ENCODE results near the gene FBXW8. TPM values are rescaled to one million over a fixed set of nuclear protein-coding genes. Genes with fewer than 3 reads are reported as not detected.

Gene FBXW8
- total RNA-seq, 2 experiments from 2014 or later = 6.6 to 7.3 TPM

- intact Hi-C loops (cut with DNase I, micrococcal nuclease) = no loop called here
- POLR2A ChIA-PET = no interaction called here
These were observed 135.7 kb downstream of the FBXW8 start for GRCh38 chr12:117046425-117046824.

GRCh38 chr12:117046861-117047530 is 136.2 kb downstream of the FBXW8 start:
- Histone ChIP-seq H3K27ac (ENCODE audit: low read depth in 1 of 2, low read length in 2 of 2) (no peak overlapping the region), H3K4me3 (ENCODE audit: low read length) (no peak overlapping the region), H3K36me3 (ENCODE audit: insufficient read depth, low read length) (no peaks in the 10 kb centered on the region), H3K9me3 (ENCODE audit: control insufficient read depth in 1 of 2, insufficient read depth in 1 of 2, low read length in 2 of 2) (peaks cover 0 to 4% of the 10 kb centered on the region in 2 experiments), H3K4me1 (ENCODE audit: insufficient read depth, low read length) (no peaks in the 10 kb centered on the region), H3K27me3 (ENCODE audit: control insufficient read depth in 1 of 2, insufficient read depth in 2 of 2, low read length in 2 of 2) (no peaks in the 10 kb centered on the region)
- ChIA-PET POLR2A (no interaction called here), CTCF (no interaction called here)
- no peak for ATAC-seq (ENCODE audit: poor library complexity)
- Mint-ChIP-seq H3K27me3 (no peaks in the 10 kb centered on the region), H3K9me3 (no peaks in the 10 kb centered on the region), H3K27ac (no peak overlapping the region), H3K36me3 (ENCODE audit: low read depth) (no peaks in the 10 kb centered on the region), H3K4me3 (no peak overlapping the region), H3K4me1 (ENCODE audit: low read depth) (no peaks in the 10 kb centered on the region)
- intact Hi-C loops (cut with DNase I, micrococcal nuclease) = no loop called here
- no peak for DNase-seq
- no peak for TF ChIP-seq CTCF (IDR thresholded peaks at IDR 0.05)

More at GRCh38 chr12:117046425-117046824, 135.7 kb downstream of the FBXW8 start:
- no peak for TF ChIP-seq CTCF (IDR thresholded peaks at IDR 0.05)
- Histone ChIP-seq H3K9me3 (ENCODE audit: control insufficient read depth in 1 of 2, insufficient read depth in 1 of 2, low read length in 2 of 2) (peaks cover 0 to 4% of the 10 kb centered on the region in 2 experiments), H3K27ac (ENCODE audit: low read depth in 1 of 2, low read length in 2 of 2) (no peak overlapping the region), H3K36me3 (ENCODE audit: insufficient read depth, low read length) (no peaks in the 10 kb centered on the region), H3K4me3 (ENCODE audit: low read length) (no peak overlapping the region), H3K27me3 (ENCODE audit: control insufficient read depth in 1 of 2, insufficient read depth in 2 of 2, low read length in 2 of 2) (no peaks in the 10 kb centered on the region), H3K4me1 (ENCODE audit: insufficient read depth, low read length) (no peaks in the 10 kb centered on the region)
- DNase-seq = no peak
- Mint-ChIP-seq H3K9me3 (no peaks in the 10 kb centered on the region), H3K27me3 (no peaks in the 10 kb centered on the region), H3K36me3 (ENCODE audit: low read depth) (no peaks in the 10 kb centered on the region), H3K4me1 (ENCODE audit: low read depth) (no peaks in the 10 kb centered on the region), H3K4me3 (no peak overlapping the region), H3K27ac (no peak overlapping the region)
- CTCF ChIA-PET = no interaction called here
- ATAC-seq (ENCODE audit: poor library complexity) = no peak

GRCh38 chr12:117047810-117048584 is 137.2 kb downstream of the FBXW8 start:
- peaks cover 0 to 4% of the 10 kb centered on the region in 2 experiments for H3K9me3 ChIP-seq (ENCODE audit: control insufficient read depth in 1 of 2, insufficient read depth in 1 of 2, low read length in 2 of 2)
- Mint-ChIP-seq H3K27ac (no peak overlapping the region), H3K27me3 (no peaks in the 10 kb centered on the region), H3K4me3 (no peak overlapping the region), H3K9me3 (no peaks in the 10 kb centered on the region), H3K36me3 (ENCODE audit: low read depth) (no peaks in the 10 kb centered on the region), H3K4me1 (ENCODE audit: low read depth) (no peaks in the 10 kb centered on the region)
- POLR2A ChIA-PET = no interaction called here
- TF ChIP-seq CTCF (IDR thresholded peaks at IDR 0.05) = no peak
- H3K27ac ChIP-seq (ENCODE audit: low read depth in 1 of 2, low read length in 2 of 2) = no peak overlapping the region
- CTCF ChIA-PET = no interaction called here
- H3K4me3 ChIP-seq (ENCODE audit: low read length) = no peak overlapping the region
- H3K36me3 ChIP-seq (ENCODE audit: insufficient read depth, low read length) = no peaks in the 10 kb centered on the region
- H3K27me3 ChIP-seq (ENCODE audit: control insufficient read depth in 1 of 2, insufficient read depth in 2 of 2, low read length in 2 of 2) = no peaks in the 10 kb centered on the region
- ATAC-seq (ENCODE audit: poor library complexity) (no peak), DNase-seq (no peak)
- no peaks in the 10 kb centered on the region for H3K4me1 ChIP-seq (ENCODE audit: insufficient read depth, low read length)
- intact Hi-C loops (cut with DNase I, micrococcal nuclease) = no loop called here

All from CD4-positive, alpha-beta T cell (primary cell).